Tibial nerve (tissue), 4 donors: Measurements from ENCODE around the gene ZNF480. TPM values are rescaled to one million over a fixed set of nuclear protein-coding genes. Genes with fewer than 3 reads are reported as not detected.

Experiments used
- DNase-seq, 2 donors: peaks; one replicate each; pipeline ENCODE4 v3.0.0-alpha.2; 2019; ENCODE audit warnings: low spot score in 2 of 2
- H3K27ac ChIP-seq, 4 donors: fragments of 200-600 bp; sonication (generic) in 3 of 4; one replicate each; pipeline ENCODE4 v1.5.1; 2017 to 2019; ENCODE audit warnings: mild to moderate bottlenecking in 1 of 4
- H3K27me3 ChIP-seq, 2 donors: fragments of 200-600 bp; sonication (generic) in 1 of 2; one replicate each; pipeline versions ENCODE4 v1.5.1 to v1.6.0; 2017 to 2019
- H3K36me3 ChIP-seq, 3 donors: fragments of 200-600 bp; sonication (generic); one replicate each; pipeline ENCODE4 v1.5.1; 2018 to 2019
- H3K4me1 ChIP-seq, 4 donors: fragments of 200-600 bp; sonication (generic) in 3 of 4; one replicate each; pipeline ENCODE4 v1.5.1; 2017 to 2019
- H3K4me3 ChIP-seq, 4 donors: fragments of 200-600 bp; sonication (generic) in 3 of 4; one replicate each; pipeline ENCODE4 v1.5.1; 2017 to 2019; ENCODE audit warnings: mild to moderate bottlenecking in 1 of 4, moderate library complexity in 1 of 4
- H3K9me3 ChIP-seq, 4 donors: fragments of 200-600 bp; sonication (generic) in 3 of 4; one replicate each; pipeline ENCODE4 v1.5.1; 2017 to 2019
- CTCF ChIP-seq, 5 experiments: fragments of 200-600 bp in 3 of 5; fragments of 450-650 bp in 2 of 5; sonication (generic) in 3 of 5; IDR thresholded peaks; one replicate each; pipeline ENCODE4 v1.5.1; 2016 to 2019; ENCODE audit warnings: antibody characterized with exemption in 5 of 5, mild to moderate bottlenecking in 3 of 5, moderate library complexity in 2 of 5
- EP300 ChIP-seq, 2 donors: sonication (generic); formaldehyde crosslinking; IDR thresholded peaks; one replicate each; pipeline ENCODE4 v1.6.1; 2017; ENCODE audit warnings: antibody characterized with exemption in 2 of 2, mild to moderate bottlenecking in 1 of 2
- POLR2A ChIP-seq, 2 donors: fragments of 450-650 bp; IDR thresholded peaks; one replicate each; pipeline ENCODE4 v1.6.1; 2017; ENCODE audit warnings: antibody characterized with exemption in 2 of 2, mild to moderate bottlenecking in 2 of 2, moderate library complexity in 2 of 2
- WGBS, 2 donors: methylation state at CpG; one replicate each; pipeline ENCODE4 v1.1.5; 2018; 5-methylcytosine and 5-hydroxymethylcytosine counted together
- total RNA-seq, 4 donors: library from RNA; depleted of rRNA; stranded (reverse); fragments of >200 nt; gene quantifications; one replicate each; pipeline ENCODE4 v1.1.0, GENCODE V29; 2016

The ZNF480 gene
- total RNA-seq, 4 donors from 2014 or later, result 3.3 to 11.8 (median 6.4) TPM

GRCh38 chr19:52270266-52270885 is 26.6 kb upstream of the ZNF480 start:
- Histone ChIP-seq H3K27ac (peak overlapping the region; percentile 94 to 97 (median 95)), H3K4me1 (peaks cover 0 to 36% (median 6%) of the 10 kb centered on the region in 4 donors), H3K27me3 (no peaks in the 10 kb centered on the region), H3K9me3 (no peaks in the 10 kb centered on the region), H3K36me3 (peaks cover 0 to 37% (median 0%) of the 10 kb centered on the region in 3 donors), H3K4me3 (peak overlapping the region; percentile 69 to 91 (median 86))
- 8% methylated on average over 11 of the region's 11 CpGs for WGBS, 2 donors
- no peak for DNase-seq
- TF ChIP-seq POLR2A (IDR thresholded peaks at IDR 0.05), result no peak

- peaks cover 0 to 4% (median 0%) of the 10 kb centered on the region in 4 donors for H3K9me3 ChIP-seq
- H3K27ac ChIP-seq, result no peak overlapping the region
- no peak for DNase-seq
- no peaks in the 10 kb centered on the region for H3K27me3 ChIP-seq
- H3K36me3 ChIP-seq, result peaks cover 0 to 63% (median 0%) of the 10 kb centered on the region in 3 donors
- peaks cover 0 to 36% (median 6%) of the 10 kb centered on the region in 4 donors for H3K4me1 ChIP-seq
- no peak overlapping the region for H3K4me3 ChIP-seq
- WGBS, 2 donors, result 95 to 100% methylated on average over 2 of the region's 2 CpGs
- TF ChIP-seq CTCF (IDR thresholded peaks at IDR 0.05) (no peak), EP300 (IDR thresholded peaks at IDR 0.05) (no peak), POLR2A (IDR thresholded peaks at IDR 0.05) (no peak)
Measured at GRCh38 chr19:52273301-52273700, 23.7 kb upstream of the ZNF480 start.

- DNase-seq, result no peak
- TF ChIP-seq EP300 (IDR thresholded peaks at IDR 0.05) (no peak), POLR2A (IDR thresholded peaks at IDR 0.05) (no peak), CTCF (IDR thresholded peaks at IDR 0.05) (no peak)
- peaks cover 0 to 28% (median 6%) of the 10 kb centered on the region in 4 donors for H3K4me1 ChIP-seq
- H3K4me3 ChIP-seq, result no peak overlapping the region
- no peak overlapping the region for H3K27ac ChIP-seq
- no peaks in the 10 kb centered on the region for H3K27me3 ChIP-seq
- 73 to 96% methylated on average over 5 of the region's 5 CpGs for WGBS, 2 donors
- peaks cover 0 to 72% (median 0%) of the 10 kb centered on the region in 3 donors for H3K36me3 ChIP-seq
- H3K9me3 ChIP-seq, result peaks cover 0 to 13% (median 0%) of the 10 kb centered on the region in 4 donors
Measured at GRCh38 chr19:52274191-52274590, 22.8 kb upstream of the ZNF480 start.

GRCh38 chr19:52275988-52276387 is 21.0 kb upstream of the ZNF480 start:
- Histone ChIP-seq H3K27me3 (no peaks in the 10 kb centered on the region), H3K4me3 (no peak overlapping the region), H3K27ac (no peak overlapping the region), H3K36me3 (peaks cover 0 to 85% (median 0%) of the 10 kb centered on the region in 3 donors), H3K4me1 (peaks cover 0 to 19% (median 3%) of the 10 kb centered on the region in 4 donors), H3K9me3 (peaks cover 0 to 27% (median 0%) of the 10 kb centered on the region in 4 donors)
- WGBS, 2 donors, result 88 to 96% methylated on average over 5 of the region's 5 CpGs
- no peak for DNase-seq
- TF ChIP-seq POLR2A (IDR thresholded peaks at IDR 0.05), result no peak
- TF ChIP-seq CTCF (IDR thresholded peaks at IDR 0.05), result no peak
- TF ChIP-seq EP300 (IDR thresholded peaks at IDR 0.05), result no peak

- WGBS, 2 donors, result 86 to 90% methylated on average over 6 of the region's 6 CpGs
- Histone ChIP-seq H3K27me3 (no peaks in the 10 kb centered on the region), H3K9me3 (peaks cover 0 to 34% (median 0%) of the 10 kb centered on the region in 4 donors), H3K4me1 (peaks cover 0 to 11% (median 0%) of the 10 kb centered on the region in 4 donors), H3K27ac (no peak overlapping the region), H3K4me3 (no peak overlapping the region), H3K36me3 (peaks cover 0 to 90% (median 0%) of the 10 kb centered on the region in 3 donors)
- no peak for TF ChIP-seq POLR2A (IDR thresholded peaks at IDR 0.05)
- no peak for TF ChIP-seq EP300 (IDR thresholded peaks at IDR 0.05)
- no peak for TF ChIP-seq CTCF (IDR thresholded peaks at IDR 0.05)
- no peak for DNase-seq
Measured at GRCh38 chr19:52277471-52277870, 19.5 kb upstream of the ZNF480 start.
